Nephron (organoid): ENCODE measurements around the gene KIF11.

Source experiments
- H3K27ac Mint-ChIP-seq, 3 experiments: 2 replicates each; pipeline ENCODE4 v1.8.0; 2020; ENCODE audit warnings: mixed read lengths in 3 of 3, mild to moderate bottlenecking in 2 of 3, moderate library complexity in 1 of 3
- H3K27me3 Mint-ChIP-seq: 2 replicates; pipeline ENCODE4 v1.8.0; 2021; ENCODE audit warnings: low read depth, mild to moderate bottlenecking, moderate library complexity, mixed read lengths
- H3K36me3 Mint-ChIP-seq: 2 replicates; pipeline ENCODE4 v1.8.0; 2020; ENCODE audit warnings: low read depth, mixed read lengths
- H3K4me1 Mint-ChIP-seq: 2 replicates; pipeline ENCODE4 v1.8.0; 2020; ENCODE audit warnings: mixed read lengths
- H3K4me3 Mint-ChIP-seq, 3 experiments: 2 replicates each; pipeline ENCODE4 v1.8.0; 2020; ENCODE audit warnings: mild to moderate bottlenecking in 3 of 3, mixed read lengths in 3 of 3, moderate library complexity in 2 of 3
- H3K9me3 Mint-ChIP-seq: 2 replicates; pipeline ENCODE4 v1.8.0; 2020; ENCODE audit warnings: mixed read lengths
- TF ChIP-seq, protein P1 (sequence below), 3 experiments: fragments of 200-600 bp; sonication (generic); IDR thresholded peaks; one replicate each; pipeline ENCODE4 v1.5.0; 2021; ENCODE audit warnings: antibody characterized with exemption in 3 of 3; ENCODE audit not compliant: unreplicated experiment in 3 of 3

Gene KIF11

DNA sequence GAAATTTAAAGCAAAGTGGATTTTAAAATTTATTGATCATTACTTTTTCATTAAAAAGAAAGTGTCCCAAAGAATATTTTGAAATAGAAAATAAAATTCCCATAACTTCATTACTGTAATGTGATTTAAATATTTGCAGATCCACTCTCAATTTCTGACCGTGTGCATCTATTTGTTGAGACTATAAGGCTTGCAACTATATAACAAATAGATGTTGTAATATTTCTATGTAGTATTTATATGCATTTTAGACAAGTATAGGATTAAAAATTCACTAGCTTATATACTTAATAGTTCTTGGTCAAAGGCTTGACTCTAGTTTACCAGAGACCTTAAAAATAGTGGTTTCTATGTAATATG, 100.6 kb downstream of the KIF11 start:
- TF ChIP-seq, protein P1, sequence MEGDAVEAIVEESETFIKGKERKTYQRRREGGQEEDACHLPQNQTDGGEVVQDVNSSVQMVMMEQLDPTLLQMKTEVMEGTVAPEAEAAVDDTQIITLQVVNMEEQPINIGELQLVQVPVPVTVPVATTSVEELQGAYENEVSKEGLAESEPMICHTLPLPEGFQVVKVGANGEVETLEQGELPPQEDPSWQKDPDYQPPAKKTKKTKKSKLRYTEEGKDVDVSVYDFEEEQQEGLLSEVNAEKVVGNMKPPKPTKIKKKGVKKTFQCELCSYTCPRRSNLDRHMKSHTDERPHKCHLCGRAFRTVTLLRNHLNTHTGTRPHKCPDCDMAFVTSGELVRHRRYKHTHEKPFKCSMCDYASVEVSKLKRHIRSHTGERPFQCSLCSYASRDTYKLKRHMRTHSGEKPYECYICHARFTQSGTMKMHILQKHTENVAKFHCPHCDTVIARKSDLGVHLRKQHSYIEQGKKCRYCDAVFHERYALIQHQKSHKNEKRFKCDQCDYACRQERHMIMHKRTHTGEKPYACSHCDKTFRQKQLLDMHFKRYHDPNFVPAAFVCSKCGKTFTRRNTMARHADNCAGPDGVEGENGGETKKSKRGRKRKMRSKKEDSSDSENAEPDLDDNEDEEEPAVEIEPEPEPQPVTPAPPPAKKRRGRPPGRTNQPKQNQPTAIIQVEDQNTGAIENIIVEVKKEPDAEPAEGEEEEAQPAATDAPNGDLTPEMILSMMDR (IDR thresholded peaks at IDR 0.05; ENCODE audit: unreplicated experiment in 3 of 3), result no peak
- Mint-ChIP-seq H3K4me3 (no peak overlapping the region), H3K4me1 (peaks cover 17% of the 10 kb centered on the region), H3K27ac (no peak overlapping the region), H3K9me3 (peaks cover 4% of the 10 kb centered on the region), H3K36me3 (no peaks in the 10 kb centered on the region), H3K27me3 (peaks cover 95% of the 10 kb centered on the region)

DNA sequence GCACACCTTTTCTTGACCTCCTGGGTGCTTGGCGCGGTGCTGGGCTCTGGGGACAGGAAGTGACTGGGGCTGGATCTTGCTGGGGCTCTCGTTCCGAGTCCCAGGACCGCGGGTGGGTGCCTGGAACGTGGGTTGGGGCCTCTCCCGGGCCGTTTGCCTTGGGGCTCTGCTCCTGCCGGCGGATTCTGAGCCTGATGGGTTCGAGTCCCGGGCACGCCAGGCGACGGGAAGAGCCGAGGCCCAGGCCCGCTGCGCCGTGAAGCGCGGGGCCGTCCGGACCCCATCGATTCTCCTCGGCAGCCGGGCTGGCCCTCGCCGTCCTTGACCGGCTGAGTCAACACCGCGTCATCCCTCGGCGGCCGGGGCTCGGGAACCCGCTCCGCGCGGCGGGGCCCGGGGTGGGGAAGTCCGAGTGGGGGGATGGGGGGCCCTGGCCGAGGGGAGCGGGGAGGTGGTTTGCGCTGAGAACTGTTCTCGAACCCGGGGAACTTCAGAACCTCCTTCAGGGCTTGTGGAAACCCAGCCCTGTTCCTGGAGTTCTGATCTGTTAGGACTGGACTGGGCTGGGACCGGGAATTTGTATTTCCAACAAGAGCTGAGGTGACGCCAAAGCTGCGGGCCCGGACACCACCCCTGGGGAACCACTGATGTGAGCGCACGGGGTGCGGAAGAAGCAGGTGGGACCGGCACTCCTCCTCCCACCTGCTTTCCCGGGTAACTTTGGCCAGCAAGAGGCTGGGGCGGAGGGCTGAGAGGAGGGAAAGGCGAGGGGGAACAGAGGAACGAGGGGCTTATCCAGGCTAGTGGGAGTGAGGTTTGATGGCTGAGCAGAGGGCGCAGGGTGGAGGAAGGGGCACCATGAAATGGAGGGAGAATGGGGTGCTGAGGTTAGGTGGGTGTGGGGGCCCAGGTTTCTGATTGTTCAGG, 103.0 kb downstream of the KIF11 start:
- Mint-ChIP-seq H3K4me3 (peak overlapping the region; percentile 43 to 54 (median 48)), H3K9me3 (no peaks in the 10 kb centered on the region), H3K27ac (no peak overlapping the region), H3K4me1 (peaks cover 13% of the 10 kb centered on the region), H3K27me3 (peaks cover 99% of the 10 kb centered on the region), H3K36me3 (no peaks in the 10 kb centered on the region)
- TF ChIP-seq, protein P1 (IDR thresholded peaks at IDR 0.05; ENCODE audit: unreplicated experiment in 3 of 3), result no peak

GRCh38 chr10:92696606-92697383, 103.9 kb downstream of the KIF11 start:
- Mint-ChIP-seq H3K4me3 (peak overlapping the region in 2 of 3 experiments; percentile 23 to 46), H3K4me1 (peaks cover 10% of the 10 kb centered on the region), H3K36me3 (no peaks in the 10 kb centered on the region), H3K27ac (no peak overlapping the region), H3K27me3 (peaks cover 99% of the 10 kb centered on the region), H3K9me3 (no peaks in the 10 kb centered on the region)
- TF ChIP-seq, protein P1 (IDR thresholded peaks at IDR 0.05; ENCODE audit: unreplicated experiment in 3 of 3), result no peak

- H3K27me3 Mint-ChIP-seq, result peaks cover 99% of the 10 kb centered on the region
These were observed 105.0 kb downstream of the KIF11 start for GRCh38 chr10:92697663-92698511.

DNA sequence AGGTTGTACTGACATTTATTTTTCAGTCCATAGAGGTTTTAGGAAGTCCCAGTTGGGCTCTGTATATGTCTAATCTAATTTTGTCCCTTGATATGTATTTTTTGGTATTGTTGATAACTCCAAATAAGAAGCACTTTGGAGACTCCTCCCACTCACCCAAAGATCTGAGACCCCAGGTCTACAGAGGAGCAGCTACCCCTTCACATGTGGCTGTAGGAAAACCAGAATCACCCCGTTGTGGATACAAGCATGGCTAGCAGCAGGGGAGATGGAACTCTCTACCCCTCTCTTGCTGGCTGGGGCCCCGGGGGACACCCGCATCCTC, 106.2 kb downstream of the KIF11 start:
- Mint-ChIP-seq H3K27me3 (peaks cover 97% of the 10 kb centered on the region), H3K36me3 (no peaks in the 10 kb centered on the region), H3K4me3 (peak overlapping the region; percentile 74 to 82 (median 81)), H3K4me1 (peaks cover 5% of the 10 kb centered on the region), H3K27ac (no peak overlapping the region), H3K9me3 (no peaks in the 10 kb centered on the region)
- TF ChIP-seq, protein P1 (IDR thresholded peaks at IDR 0.05; ENCODE audit: unreplicated experiment in 3 of 3), result no peak

More at GRCh38 chr10:92697663-92698511, 105.0 kb downstream of the KIF11 start:
- Mint-ChIP-seq H3K9me3 (no peaks in the 10 kb centered on the region), H3K4me3 (peak overlapping the region; percentile 11 to 58 (median 52)), H3K27ac (no peak overlapping the region), H3K36me3 (no peaks in the 10 kb centered on the region), H3K4me1 (peaks cover 5% of the 10 kb centered on the region)
- TF ChIP-seq, protein P1 (IDR thresholded peaks at IDR 0.05; ENCODE audit: unreplicated experiment in 3 of 3), result no peak
